ENCODE data around the gene MRI1.

The MRI1 gene

DNA sequence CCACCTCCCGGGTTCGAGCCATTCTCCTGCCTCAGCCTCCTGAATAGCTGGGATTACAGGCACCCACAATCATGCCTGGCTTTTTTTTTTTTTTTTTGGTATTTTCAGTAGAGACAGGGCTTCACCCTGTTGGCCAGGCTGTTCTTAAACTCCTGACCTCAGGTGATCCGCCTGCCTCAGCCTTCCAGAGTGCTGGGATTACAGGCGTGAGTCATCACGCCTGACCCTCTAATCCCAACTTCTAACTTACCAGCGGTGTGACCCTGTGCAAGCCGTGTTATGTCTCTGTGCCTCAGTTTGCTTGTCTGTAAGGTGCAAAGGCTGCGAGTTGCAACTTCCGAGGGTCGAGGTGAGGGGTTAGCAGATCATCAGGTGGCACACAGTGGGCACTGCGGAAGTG lies 48.2 kb downstream of the MRI1 start:
- no peak for TF ChIP-seq CTCF (IDR thresholded peaks at IDR 0.05; ENCODE audit: control extremely low read depth, extremely low read depth, low read depth, missing control alignments)
- ChIA-PET POLR2A (no interaction called here), CTCF (no interaction called here)
- no peak for DNase-seq (ENCODE audit: extremely low spot score)

DNA sequence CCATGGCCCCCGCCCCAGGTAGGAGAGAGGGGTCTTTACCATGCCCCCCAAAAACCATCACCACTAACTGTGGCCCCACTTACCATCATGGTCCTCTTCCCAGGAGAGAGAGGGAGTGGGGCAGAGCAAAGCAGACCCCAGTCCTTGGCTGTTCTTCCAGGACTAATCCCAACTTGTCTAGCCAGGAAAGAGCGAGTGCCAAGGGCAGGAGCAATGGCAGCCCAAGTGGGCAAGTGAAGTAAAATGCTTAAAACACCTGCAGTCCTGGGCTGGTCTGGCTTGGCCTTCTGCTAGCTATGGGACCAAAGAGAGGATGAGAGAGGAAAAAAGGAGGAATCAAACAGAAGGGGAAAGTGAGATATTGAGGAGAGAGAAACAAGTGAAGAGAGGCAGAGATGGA lies 48.8 kb downstream of the MRI1 start:
- CTCF ChIA-PET, result interaction anchor here (0.9 kb wide), 1 partner anchor 12 kb away, joined by 3 read pairs; no protein-coding TSS in a partner anchor
- DNase-seq (ENCODE audit: extremely low spot score), result no peak
- no peak for TF ChIP-seq CTCF (IDR thresholded peaks at IDR 0.05; ENCODE audit: control extremely low read depth, extremely low read depth, low read depth, missing control alignments)
- POLR2A ChIA-PET, result no interaction called here

- CTCF ChIA-PET, result interaction anchor here (0.8 to 1.1 kb wide), 2 partner anchors 44 to 47 kb away, joined by 3 read pairs; no protein-coding TSS in a partner anchor
- TF ChIP-seq CTCF (IDR thresholded peaks at IDR 0.05; ENCODE audit: control extremely low read depth, extremely low read depth, low read depth, missing control alignments), result no peak
- POLR2A ChIA-PET, result no interaction called here
- no peak for DNase-seq (ENCODE audit: extremely low spot score)
Measured at GRCh38 chr19:13814550-13814949, 50.2 kb downstream of the MRI1 start.

GRCh38 chr19:13817018-13817614 lies 52.8 kb downstream of the MRI1 start:
- TF ChIP-seq CTCF (IDR thresholded peaks at IDR 0.05; ENCODE audit: control extremely low read depth, extremely low read depth, low read depth, missing control alignments), result no peak
- ChIA-PET CTCF (no interaction called here), POLR2A (interaction anchor here (0.7 kb wide), 1 partner anchor 71 kb away, joined by 3 read pairs; no protein-coding TSS in a partner anchor)
- no peak for DNase-seq (ENCODE audit: extremely low spot score)

DNA sequence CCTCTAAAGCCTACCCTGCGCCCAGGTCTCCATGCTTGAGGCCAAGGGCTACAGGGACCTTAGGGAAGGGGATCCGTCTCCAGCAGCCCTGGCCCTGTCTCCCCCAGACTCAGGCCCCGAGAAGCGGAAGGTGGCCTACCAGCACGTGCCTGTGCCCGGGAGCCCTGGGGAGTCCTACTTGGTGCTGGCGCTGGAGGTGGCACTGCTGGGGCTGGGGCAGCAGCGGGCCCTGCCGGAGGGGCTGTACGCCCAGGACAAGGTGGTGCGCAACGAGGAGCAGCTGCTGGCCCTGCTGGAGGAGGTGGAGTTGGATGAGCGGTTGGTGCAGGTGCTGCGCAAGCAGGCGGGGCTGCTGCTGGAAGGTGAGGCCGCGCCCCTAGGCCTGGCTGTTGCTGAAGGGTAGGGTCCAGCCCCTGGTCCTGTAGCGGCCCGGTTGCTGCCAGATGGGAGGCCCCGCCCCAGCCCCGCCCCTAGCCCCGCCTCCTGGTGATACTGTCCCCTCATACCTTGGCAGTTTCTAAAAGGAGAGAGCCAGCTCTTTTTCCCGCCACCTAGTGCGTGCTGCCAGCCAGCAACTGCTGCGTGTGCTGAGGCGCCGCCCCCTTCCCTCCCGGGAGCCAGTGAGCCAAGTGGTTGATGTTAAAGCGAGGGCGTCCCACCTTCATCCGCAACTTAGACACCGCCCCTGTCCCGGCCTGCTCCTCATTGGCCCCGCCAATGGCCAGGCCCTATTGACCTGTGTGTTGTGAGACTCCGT lies 53.5 kb downstream of the MRI1 start:
- ChIA-PET CTCF (no interaction called here), POLR2A (interaction anchor here (0.7 kb wide), 1 partner anchor 70 kb away, joined by 3 read pairs; no protein-coding TSS in a partner anchor)
- TF ChIP-seq CTCF (IDR thresholded peaks at IDR 0.05; ENCODE audit: control extremely low read depth, extremely low read depth, low read depth, missing control alignments), result no peak
- no peak for DNase-seq (ENCODE audit: extremely low spot score)

- POLR2A ChIA-PET, result interaction anchor here (0.6 kb wide), 2 partner anchors 15 to 509 kb away, joined by 3 to 7 read pairs; no protein-coding TSS in a partner anchor
- no peak for TF ChIP-seq CTCF (IDR thresholded peaks at IDR 0.05; ENCODE audit: control extremely low read depth, extremely low read depth, low read depth, missing control alignments)
- no peak for DNase-seq (ENCODE audit: extremely low spot score)
- CTCF ChIA-PET, result interaction anchor here (1.4 kb wide), 1 partner anchor 43 kb away, joined by 4 read pairs; no protein-coding TSS in a partner anchor
Measured at GRCh38 chr19:13819238-13819637, 54.9 kb downstream of the MRI1 start.
